RWPE1 (cell line): Measurements from ENCODE around the gene LRSAM1.

ENCODE experiments used
- CTCF ChIA-PET: fragments of 350-600 bp; sonication (Branson Sonifier 250); formaldehyde crosslinking; extraction: SDS; loops from one replicate; lab custom pipeline; 2021; lab: Yijun Ruan, JAX
- POLR2A ChIA-PET: fragments of 400-600 bp; formaldehyde crosslinking; extraction: SDS; loops from one replicate; lab custom pipeline; 2020; ENCODE audit warnings: antibody characterized with exemption; ENCODE audit not compliant: low non-redundant PET; lab: Yijun Ruan, JAX
- DNase-seq: peaks from one replicate; pipeline ENCODE4 v3.0.0; 2012; ENCODE audit warnings: low spot score
- H3K27ac ChIP-seq: fragments of 450-650 bp; 2 replicates; pipeline ENCODE4 v1.5.1; 2017
- CTCF ChIP-seq: fragments of 450-650 bp; conservative IDR thresholded peaks from 2 replicates; pipeline ENCODE4 v1.5.1; 2017; ENCODE audit warnings: low read depth, mild to moderate bottlenecking

The LRSAM1 gene

GRCh38 chr9:127540664-127541041 is 89.3 kb downstream of the LRSAM1 start:
- CTCF ChIA-PET: interaction anchor here (0.7 to 1.3 kb wide), 2 partner anchors 18 to 36 kb away, joined by 4 read pairs; no protein-coding TSS in a partner anchor
- DNase-seq: no peak
- H3K27ac ChIP-seq: peak overlapping the region; percentile 99
- TF ChIP-seq CTCF: no peak
- POLR2A ChIA-PET: no interaction called here

GRCh38 chr9:127541176-127541575 is 89.9 kb downstream of the LRSAM1 start:
- peak overlapping the region; percentile 99 for H3K27ac ChIP-seq
- ChIA-PET POLR2A (no interaction called here), CTCF (interaction anchor here (1.3 kb wide), 1 partner anchor 18 kb away, joined by 4 read pairs; no protein-coding TSS in a partner anchor)
- DNase-seq: no peak
- no peak for TF ChIP-seq CTCF

GRCh38 chr9:127541865-127542264 is 90.6 kb downstream of the LRSAM1 start:
- no peak for DNase-seq
- H3K27ac ChIP-seq: peak overlapping the region; percentile 99
- POLR2A ChIA-PET: no interaction called here
- TF ChIP-seq CTCF: no peak
- CTCF ChIA-PET: interaction anchor here (0.6 to 1.3 kb wide), 3 partner anchors 16 to 371 kb away, joined by 3 to 9 read pairs (median 4); no protein-coding TSS in a partner anchor

- TF ChIP-seq CTCF: no peak
- ChIA-PET CTCF (interaction anchor here (1.2 kb wide), 1 partner anchor 40 kb away, joined by 4 read pairs; no protein-coding TSS in a partner anchor), POLR2A (no interaction called here)
- DNase-seq: no peak
- H3K27ac ChIP-seq: peak overlapping the region; percentile 99
Observed at GRCh38 chr9:127543221-127543620, 91.9 kb downstream of the LRSAM1 start.

- DNase-seq: no peak
- ChIA-PET POLR2A (no interaction called here), CTCF (interaction anchor here (0.6 to 1.2 kb wide), 4 partner anchors 9 to 274 kb away, joined by 3 to 5 read pairs (median 4); partner anchors contain the start of gene TOR2A)
- H3K27ac ChIP-seq: peak overlapping the region; percentile 99
- no peak for TF ChIP-seq CTCF
Observed at GRCh38 chr9:127543973-127544533, 92.7 kb downstream of the LRSAM1 start.

GRCh38 chr9:127545196-127546124 is 94.2 kb downstream of the LRSAM1 start:
- peak overlapping the region; percentile 99 for H3K27ac ChIP-seq
- POLR2A ChIA-PET: no interaction called here

More at GRCh38 chr9:127545196-127546124, 94.2 kb downstream of the LRSAM1 start:
- no peak for TF ChIP-seq CTCF
- DNase-seq: peak; percentile 90
- CTCF ChIA-PET: interaction anchor here (0.5 to 1.2 kb wide), 4 partner anchors 9 to 268 kb away, joined by 3 to 5 read pairs (median 4); no protein-coding TSS in a partner anchor
